Neuronal stem cell (in vitro differentiated cells): ENCODE measurements around the gene SLC38A2.

Source experiments
- DNase-seq: peaks from one replicate; pipeline ENCODE4 v3.0.0-alpha.2; 2013; ENCODE audit warnings: low spot score
- H2AFZ ChIP-seq: one replicate; pipeline ENCODE4 v1.6.1; 2013; ENCODE audit warnings: mild to moderate bottlenecking, low read length, inconsistent platforms
- H2AK5ac ChIP-seq: 2 replicates; pipeline ENCODE4 v1.6.1; 2013; ENCODE audit warnings: low read depth, mild to moderate bottlenecking, inconsistent platforms, low read length, moderate library complexity, mixed read lengths
- H2BK120ac ChIP-seq: 2 replicates; pipeline ENCODE4 v1.6.1; 2013; ENCODE audit warnings: low read depth, mild to moderate bottlenecking, inconsistent platforms, low read length, moderate library complexity, mixed read lengths
- H2BK12ac ChIP-seq: one replicate; pipeline ENCODE4 v1.6.1; 2013; ENCODE audit warnings: low read length, inconsistent platforms
- H2BK15ac ChIP-seq: 2 replicates; pipeline ENCODE4 v1.6.1; 2013; ENCODE audit warnings: mild to moderate bottlenecking, low read length, inconsistent platforms, mixed read lengths
- H2BK5ac ChIP-seq: one replicate; pipeline ENCODE4 v1.6.1; 2013; ENCODE audit warnings: inconsistent platforms, mild to moderate bottlenecking, low read length, moderate library complexity
- H3K14ac ChIP-seq: one replicate; pipeline ENCODE4 v1.6.1; 2013; ENCODE audit warnings: low read length, inconsistent platforms
- H3K18ac ChIP-seq: 2 replicates; pipeline ENCODE4 v1.6.1; 2013; ENCODE audit warnings: low read length, inconsistent platforms
- H3K23ac ChIP-seq: 2 replicates; pipeline ENCODE4 v1.6.1; 2013; ENCODE audit warnings: low read depth, mild to moderate bottlenecking, mixed read lengths, low read length, inconsistent platforms; ENCODE audit not compliant: poor library complexity
- H3K27ac ChIP-seq: replicated peaks from 3 replicates; pipeline ENCODE4 v1.5.1; 2013; ENCODE audit warnings: low read length, inconsistent platforms
- H3K27me3 ChIP-seq, 3 experiments: 2 replicates each; pipeline ENCODE4 v1.6.1; 2013; ENCODE audit warnings: low read length in 3 of 3, mild to moderate bottlenecking in 2 of 3, inconsistent platforms in 1 of 3, low read depth in 1 of 3, mixed read lengths in 1 of 3, moderate library complexity in 1 of 3; ENCODE audit not compliant: control insufficient read depth in 3 of 3, insufficient read depth in 3 of 3
- H3K36me3 ChIP-seq, 2 donors: replicated peaks in 1 of 2; 2 replicates each; pipeline ENCODE4 v1.6.1; 2013; ENCODE audit warnings: low read length in 2 of 2; ENCODE audit not compliant: control insufficient read depth in 2 of 2, insufficient read depth in 2 of 2
- H3K4ac ChIP-seq: 2 replicates; pipeline ENCODE4 v1.6.1; 2013; ENCODE audit warnings: inconsistent platforms, mild to moderate bottlenecking, low read length, moderate library complexity
- H3K4me1 ChIP-seq, 2 donors: 1 replicate in 1 of 2; 2 replicates in 1 of 2; pipeline ENCODE4 v1.6.1; 2013; ENCODE audit warnings: low read length in 2 of 2, low read depth in 1 of 2; ENCODE audit not compliant: control insufficient read depth in 2 of 2, insufficient read depth in 1 of 2
- H3K4me2 ChIP-seq: one replicate; pipeline ENCODE4 v1.6.1; 2013; ENCODE audit warnings: mild to moderate bottlenecking, low read length, inconsistent platforms; ENCODE audit not compliant: insufficient read depth, poor library complexity, severe bottlenecking
- H3K4me3 ChIP-seq, 2 donors: 2 replicates each; pipeline ENCODE4 v1.5.1; 2013; ENCODE audit warnings: low read length in 2 of 2, mild to moderate bottlenecking in 2 of 2, inconsistent platforms in 1 of 2, moderate library complexity in 1 of 2
- H3K79me1 ChIP-seq: one replicate; pipeline ENCODE4 v1.6.1; 2013; ENCODE audit warnings: low read depth, mild to moderate bottlenecking, inconsistent platforms, low read length, moderate library complexity
- H3K9ac ChIP-seq: one replicate; pipeline ENCODE4 v1.6.1; 2013; ENCODE audit warnings: mild to moderate bottlenecking, low read depth, low read length, inconsistent platforms; ENCODE audit not compliant: poor library complexity
- H3K9me3 ChIP-seq, 2 donors: replicated peaks in 1 of 2; 2 replicates each; pipeline versions ENCODE3 to v1.6.1; 2013; ENCODE audit warnings: low read length in 2 of 2, mild to moderate bottlenecking in 2 of 2, inconsistent platforms in 1 of 2, low read depth in 1 of 2, mixed read lengths in 1 of 2, moderate library complexity in 1 of 2; ENCODE audit not compliant: control insufficient read depth in 2 of 2, insufficient read depth in 1 of 2
- H4K8ac ChIP-seq: one replicate; pipeline ENCODE4 v1.6.1; 2013; ENCODE audit warnings: low read depth, mild to moderate bottlenecking, inconsistent platforms, low read length, moderate library complexity
- H4K91ac ChIP-seq: one replicate; pipeline ENCODE4 v1.6.1; 2013; ENCODE audit warnings: low read length, low read depth, mild to moderate bottlenecking, inconsistent platforms; ENCODE audit not compliant: poor library complexity
- WGBS, 2 donors: extraction: QIAGEN DNeasy Blood & Tissue Kit; methylation state at CpG; one replicate each; pipeline ENCODE4 v1.1.7; 2013; ENCODE audit warnings: missing lambda C conversion rate in 2 of 2, mixed read lengths in 1 of 2; ENCODE audit not compliant: insufficient read length in 2 of 2, insufficient replicate concordance in 1 of 2; ENCODE audit errors: extremely low coverage in 2 of 2; 5-methylcytosine and 5-hydroxymethylcytosine counted together

Gene SLC38A2

DNA sequence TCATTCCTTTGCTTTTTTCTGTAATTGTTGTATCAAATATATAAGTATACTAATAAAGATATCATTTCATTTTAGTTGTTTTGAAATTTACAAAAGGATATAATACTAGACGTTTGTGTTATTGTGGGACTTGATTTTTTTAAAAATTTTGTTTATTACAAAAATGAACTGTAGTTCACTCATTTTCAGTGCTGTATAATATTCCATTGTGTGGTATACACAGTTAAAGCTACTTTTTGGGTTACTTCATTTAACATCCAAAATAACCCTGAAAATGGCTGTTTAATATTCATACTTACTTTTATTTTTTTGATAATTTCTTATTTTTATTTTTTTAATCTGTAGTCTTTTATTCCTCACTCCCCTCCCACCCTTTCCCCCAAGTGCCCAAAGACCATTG is 21.4 kb downstream of the SLC38A2 start:
- Histone ChIP-seq H2BK120ac (no peak overlapping the region), H3K9ac (no peak overlapping the region), H3K4ac (no peak overlapping the region), H2AFZ (no peak overlapping the region), H3K4me2 (no peak overlapping the region), H3K23ac (no peak overlapping the region), H3K79me1 (no peaks in the 10 kb centered on the region), H2BK12ac (no peak overlapping the region), H3K4me1 (no peaks in the 10 kb centered on the region), H2BK15ac (no peak overlapping the region), H3K18ac (no peak overlapping the region), H3K27ac (no peak overlapping the region), H3K9me3 (no peaks in the 10 kb centered on the region), H2BK5ac (no peak overlapping the region), H4K91ac (no peak overlapping the region), H2AK5ac (no peak overlapping the region), H3K4me3 (no peak overlapping the region), H3K14ac (no peak overlapping the region), H4K8ac (no peak overlapping the region), H3K27me3 (peaks cover 0 to 8% (median 0%) of the 10 kb centered on the region in 3 experiments), H3K36me3 (no peaks in the 10 kb centered on the region)
- no peak for DNase-seq
- no CpG with 5 or more reads among the region's 1 CpG for WGBS, 2 donors

GRCh38 chr12:46349253-46349652 is 23.3 kb downstream of the SLC38A2 start:
- Histone ChIP-seq H3K18ac (no peak overlapping the region), H3K79me1 (no peaks in the 10 kb centered on the region), H3K27ac (no peak overlapping the region), H2BK15ac (no peak overlapping the region), H4K91ac (no peak overlapping the region), H3K27me3 (peaks cover 0 to 7% (median 0%) of the 10 kb centered on the region in 3 experiments), H3K4me2 (no peak overlapping the region), H3K36me3 (no peaks in the 10 kb centered on the region), H2BK12ac (no peak overlapping the region), H3K14ac (no peak overlapping the region), H2AFZ (no peak overlapping the region), H3K9me3 (no peaks in the 10 kb centered on the region), H2BK5ac (no peak overlapping the region), H4K8ac (no peak overlapping the region), H3K4me1 (no peaks in the 10 kb centered on the region), H3K23ac (no peak overlapping the region), H3K4ac (no peak overlapping the region), H2BK120ac (no peak overlapping the region), H3K4me3 (no peak overlapping the region), H3K9ac (no peak overlapping the region), H2AK5ac (no peak overlapping the region)
- DNase-seq = no peak
- WGBS, 2 donors = no CpG with 5 or more reads among the region's 2 CpGs

GRCh38 chr12:46343118-46343852 is 29.3 kb downstream of the SLC38A2 start:
- no peak overlapping the region for H3K4ac ChIP-seq
- H2BK12ac ChIP-seq = no peak overlapping the region
- H2AK5ac ChIP-seq = no peak overlapping the region
- H3K4me3 ChIP-seq = no peak overlapping the region
- no peak overlapping the region for H2BK5ac ChIP-seq
- no peaks in the 10 kb centered on the region for H3K27me3 ChIP-seq
- H3K4me2 ChIP-seq = no peak overlapping the region
- no peak overlapping the region for H2BK120ac ChIP-seq
- no peak overlapping the region for H4K8ac ChIP-seq
- H3K79me1 ChIP-seq = no peaks in the 10 kb centered on the region
- H3K9me3 ChIP-seq = no peaks in the 10 kb centered on the region
- H3K14ac ChIP-seq = no peak overlapping the region
- no peak overlapping the region for H3K27ac ChIP-seq
- no peaks in the 10 kb centered on the region for H3K4me1 ChIP-seq
- no peaks in the 10 kb centered on the region for H3K36me3 ChIP-seq
- H2BK15ac ChIP-seq = no peak overlapping the region
- no CpG with 5 or more reads among the region's 3 CpGs for WGBS, 2 donors
- H3K18ac ChIP-seq = no peak overlapping the region
- no peak overlapping the region for H3K9ac ChIP-seq
- DNase-seq = no peak
- H4K91ac ChIP-seq = no peak overlapping the region
- H3K23ac ChIP-seq = no peak overlapping the region
- no peak overlapping the region for H2AFZ ChIP-seq

- H3K23ac ChIP-seq = no peak overlapping the region
- no peak overlapping the region for H3K4ac ChIP-seq
- H4K91ac ChIP-seq = no peak overlapping the region
- no peak for DNase-seq
- no peak overlapping the region for H2BK120ac ChIP-seq
- H2BK12ac ChIP-seq = no peak overlapping the region
- H3K27ac ChIP-seq = no peak overlapping the region
- no peak overlapping the region for H2BK5ac ChIP-seq
- H3K4me2 ChIP-seq = no peak overlapping the region
- H3K36me3 ChIP-seq = no peaks in the 10 kb centered on the region
- H3K14ac ChIP-seq = no peak overlapping the region
- H3K9ac ChIP-seq = no peak overlapping the region
- H2AFZ ChIP-seq = no peak overlapping the region
- H3K79me1 ChIP-seq = no peaks in the 10 kb centered on the region
- no peaks in the 10 kb centered on the region for H3K4me1 ChIP-seq
- H2AK5ac ChIP-seq = no peak overlapping the region
- H3K18ac ChIP-seq = peak overlapping the region; percentile 24
- no peak overlapping the region for H4K8ac ChIP-seq
- no CpG with 5 or more reads among the region's 3 CpGs for WGBS, 2 donors
- no peak overlapping the region for H2BK15ac ChIP-seq
- no peaks in the 10 kb centered on the region for H3K27me3 ChIP-seq
- H3K9me3 ChIP-seq = no peaks in the 10 kb centered on the region
- no peak overlapping the region for H3K4me3 ChIP-seq
Observed at GRCh38 chr12:46342562-46343033, 30.0 kb downstream of the SLC38A2 start.
